GM19397 (cell line): ENCODE results near the gene TMCC1.
"Not testable (repeated sequence)": the region's sequence is repeated elsewhere in the genome, so short reads cannot be mapped to it uniquely, and the experiment has no call there.

Experiments used
- ATAC-seq: cut with Tn5 transposase; IDR thresholded peaks from one replicate; pipeline ENCODE4 v1.9.1; 2021; ENCODE audit warnings: mild to moderate bottlenecking, moderate library complexity; ENCODE audit not compliant: unreplicated experiment

TMCC1 gene

DNA sequence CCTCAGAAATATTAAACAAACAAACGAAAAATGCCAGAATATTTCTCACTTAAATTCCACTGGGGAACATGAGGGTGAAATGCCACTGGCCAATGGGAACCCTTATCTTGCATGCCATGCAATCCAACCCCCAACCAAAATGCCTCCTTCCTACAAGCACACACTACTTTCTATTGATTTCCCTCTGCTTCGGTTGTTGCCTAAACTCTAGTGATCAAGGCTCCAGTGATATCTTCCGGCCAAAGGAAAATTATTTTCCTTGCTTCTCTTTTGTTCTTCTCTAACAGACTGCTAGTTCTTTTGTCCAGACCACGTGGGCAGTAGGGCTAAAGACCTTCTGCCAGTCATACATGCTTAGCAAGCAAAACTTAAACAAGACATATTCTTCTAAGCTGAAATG, 115.7 kb downstream of the TMCC1 start:
- ATAC-seq = no peak

DNA sequence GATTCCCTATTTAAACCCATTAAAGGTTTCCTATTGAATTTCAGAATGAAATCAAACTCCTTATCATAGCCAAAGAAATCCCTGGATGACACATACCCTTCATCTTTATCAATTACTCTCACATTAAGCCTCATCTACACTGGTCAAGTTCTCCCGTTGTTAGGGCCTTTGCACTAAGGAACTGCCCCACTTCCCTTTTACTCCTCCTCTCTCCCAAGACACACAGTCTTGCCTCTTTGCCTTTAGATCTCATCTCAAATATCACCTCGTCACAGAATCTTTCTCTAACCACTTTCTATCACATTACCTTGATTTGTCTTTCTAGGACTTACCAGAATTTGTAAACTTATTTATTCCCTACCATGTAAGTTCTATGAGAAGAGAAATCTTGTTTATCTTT, 117.6 kb downstream of the TMCC1 start:
- ATAC-seq = no peak

DNA sequence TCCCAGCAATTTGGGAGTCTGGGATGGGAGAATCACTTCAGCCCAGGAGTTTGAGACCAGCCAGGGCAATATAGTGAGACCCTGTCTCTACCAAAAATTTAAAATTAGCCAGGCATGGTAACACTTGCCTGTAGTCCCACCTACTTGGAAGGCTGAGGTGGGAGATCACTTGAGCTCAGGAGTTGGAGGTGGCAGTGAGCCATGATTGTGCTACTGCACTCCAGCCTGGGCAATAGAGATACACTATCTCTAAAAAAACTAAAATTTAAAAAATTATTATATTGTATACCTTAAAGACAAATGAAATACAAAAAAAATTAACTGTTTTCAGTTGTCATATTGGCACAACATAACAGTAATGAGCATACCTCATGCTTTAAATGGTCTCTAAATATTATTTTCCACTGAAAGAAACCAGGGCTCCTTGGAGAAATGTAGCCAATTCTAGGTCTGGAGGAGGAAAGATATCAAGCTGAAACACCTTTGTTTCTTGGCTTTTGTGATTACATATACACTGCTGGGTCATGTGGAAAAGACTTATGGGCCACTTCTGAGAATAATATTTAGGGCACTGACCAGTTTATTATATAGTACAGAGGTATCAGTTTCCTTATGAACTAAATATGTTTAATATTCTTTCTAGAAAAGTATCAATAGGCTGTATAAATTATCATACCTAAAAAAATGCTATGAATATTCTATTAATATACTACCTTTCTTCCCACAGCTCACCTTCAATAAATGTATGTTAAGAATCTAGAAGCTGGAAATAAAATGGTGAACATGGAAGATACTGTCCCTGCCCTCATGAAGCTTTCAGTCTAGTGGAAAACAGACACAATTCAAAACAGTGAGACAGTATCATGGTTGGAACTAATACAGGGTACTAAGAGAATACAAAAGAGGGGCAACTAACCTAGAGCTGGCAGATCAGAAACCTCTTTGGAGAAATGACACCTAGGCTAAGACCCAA, 119.5 kb downstream of the TMCC1 start:
- ATAC-seq = no peak

DNA sequence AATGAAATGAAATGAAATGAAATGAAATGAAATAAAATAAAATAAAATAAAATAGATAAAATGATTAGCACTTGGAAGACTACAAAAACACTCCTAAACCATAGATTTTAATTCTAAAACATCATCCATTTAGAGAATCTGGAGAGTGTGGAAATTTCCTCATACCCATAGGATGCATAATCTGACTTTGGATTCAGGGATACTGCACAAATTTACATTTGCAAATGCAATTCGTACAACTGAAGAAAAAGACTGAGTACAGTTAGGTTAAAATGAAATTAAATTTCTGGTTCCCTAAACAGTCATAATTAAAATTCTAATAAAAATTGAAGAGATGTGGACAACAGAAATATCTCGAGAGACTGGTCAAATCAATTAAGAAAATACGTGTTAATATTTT, 122.9 kb downstream of the TMCC1 start:
- no peak for ATAC-seq

DNA sequence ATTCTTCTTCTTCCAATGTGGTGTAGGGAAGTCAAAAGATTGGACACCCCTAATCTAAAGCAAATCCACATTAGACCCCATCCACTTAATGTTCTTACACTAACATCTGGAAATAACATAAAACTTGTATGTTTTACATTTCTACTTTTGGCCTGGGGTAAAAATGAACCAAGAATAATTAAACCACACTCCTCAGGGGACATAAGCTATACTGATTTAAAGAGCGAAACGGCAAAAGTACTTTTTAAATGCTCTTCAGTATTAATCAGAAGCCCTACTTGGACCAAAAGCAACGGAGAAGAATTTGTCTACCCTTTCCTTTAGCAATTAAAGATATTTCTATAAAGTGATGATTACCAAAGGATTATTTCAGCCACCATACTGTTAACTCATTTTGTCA, 123.9 kb downstream of the TMCC1 start:
- no peak for ATAC-seq

DNA sequence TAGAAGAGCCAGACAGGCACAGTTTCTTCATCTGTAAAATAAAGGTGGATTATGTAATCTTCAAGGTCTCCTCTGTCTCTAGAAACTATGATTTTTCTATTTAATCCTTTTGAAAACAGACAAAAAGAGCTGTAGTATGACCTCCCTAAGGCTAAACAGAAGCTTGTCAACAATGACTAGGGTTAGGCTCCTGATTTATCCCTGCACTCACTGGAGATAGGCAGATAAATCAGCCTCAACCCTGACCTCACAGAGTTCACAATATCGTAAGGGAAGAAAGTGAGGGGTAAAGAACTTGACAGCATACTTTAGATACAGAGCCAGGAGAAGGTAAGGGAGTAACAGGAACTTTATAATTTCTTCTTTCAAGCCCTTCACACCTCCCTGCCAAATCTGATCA, 124.8 kb downstream of the TMCC1 start:
- no peak for ATAC-seq

DNA sequence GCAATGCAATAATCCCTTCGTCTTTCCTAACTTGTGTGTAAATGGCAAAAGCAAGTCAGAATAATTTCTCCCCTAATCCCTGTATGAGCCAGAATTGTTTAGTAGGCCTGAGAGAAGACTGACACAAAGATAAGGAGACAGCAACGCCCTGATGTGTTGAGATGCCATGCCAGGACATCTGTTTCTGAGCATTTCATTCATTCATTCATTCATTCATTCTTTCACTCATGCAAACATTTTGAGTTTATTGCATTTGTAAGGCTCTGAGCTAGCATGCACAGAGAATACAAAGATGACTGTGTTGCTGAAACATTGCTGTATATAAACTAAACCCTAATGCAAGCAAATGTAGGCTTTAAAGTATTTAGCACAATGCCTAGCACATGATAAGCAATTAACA, 127.4 kb downstream of the TMCC1 start:
- ATAC-seq = no peak

DNA sequence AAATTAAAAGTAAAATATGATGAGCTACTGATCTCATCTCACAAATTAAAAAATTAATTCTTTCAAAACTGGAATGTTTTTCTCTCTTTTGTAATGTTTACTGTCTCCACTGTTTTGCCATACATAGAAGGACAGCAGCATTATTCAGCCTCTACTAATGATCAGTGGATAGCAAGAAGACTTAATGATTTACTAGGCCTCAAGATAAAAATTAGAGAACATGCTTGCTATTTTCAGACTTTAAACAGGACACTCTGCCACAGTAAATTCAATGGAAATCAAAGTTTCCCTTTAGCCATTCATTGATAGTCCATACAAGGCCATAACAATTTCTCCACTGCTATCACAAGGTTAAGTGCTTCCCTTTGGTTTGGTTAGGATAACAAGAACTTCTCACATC, 129.4 kb downstream of the TMCC1 start:
- ATAC-seq = no peak

DNA sequence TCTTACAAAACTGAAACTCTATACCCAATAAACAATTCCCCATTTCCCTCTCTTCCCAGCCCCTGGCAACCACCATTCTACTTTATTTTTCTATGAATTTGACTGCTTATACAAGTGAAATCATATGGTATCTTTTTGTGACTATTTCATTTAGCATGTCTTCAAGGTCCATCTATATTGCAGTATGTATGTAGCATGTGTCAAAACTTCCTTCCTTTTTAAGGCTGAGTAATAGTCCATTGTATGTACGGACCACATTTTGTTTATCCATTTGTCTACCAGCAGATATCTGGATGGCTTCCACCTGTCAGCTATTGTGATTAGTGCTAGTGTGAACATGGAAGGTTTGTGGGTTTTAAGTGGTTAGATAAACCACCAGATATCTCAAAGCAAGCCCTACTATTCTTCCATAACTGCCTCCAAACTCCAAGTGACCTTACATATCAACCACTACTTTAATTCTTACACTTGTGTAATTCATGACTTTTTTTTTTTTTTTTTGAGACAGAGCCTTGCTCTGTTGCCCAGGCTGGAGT, 134.7 kb downstream of the TMCC1 start:
- ATAC-seq = no peak

DNA sequence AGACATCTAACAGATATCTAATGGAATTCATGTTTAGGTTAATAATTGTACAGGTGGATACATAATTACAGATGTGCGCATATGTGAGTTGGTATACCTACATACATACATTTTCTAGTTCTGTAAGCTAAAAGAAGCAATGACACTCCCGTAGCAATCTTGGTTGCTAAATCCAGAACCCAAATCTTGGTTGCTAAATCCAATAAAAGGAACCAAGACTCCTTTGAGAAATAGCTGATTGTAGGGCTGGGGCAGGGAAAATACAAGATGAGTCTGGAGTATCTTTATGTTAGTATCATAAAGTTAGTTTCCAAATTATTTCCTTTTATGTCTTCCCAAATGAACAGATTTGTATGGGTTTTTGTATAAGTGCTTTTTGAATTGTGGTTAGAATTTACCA, 135.2 kb downstream of the TMCC1 start:
- no peak for ATAC-seq

DNA sequence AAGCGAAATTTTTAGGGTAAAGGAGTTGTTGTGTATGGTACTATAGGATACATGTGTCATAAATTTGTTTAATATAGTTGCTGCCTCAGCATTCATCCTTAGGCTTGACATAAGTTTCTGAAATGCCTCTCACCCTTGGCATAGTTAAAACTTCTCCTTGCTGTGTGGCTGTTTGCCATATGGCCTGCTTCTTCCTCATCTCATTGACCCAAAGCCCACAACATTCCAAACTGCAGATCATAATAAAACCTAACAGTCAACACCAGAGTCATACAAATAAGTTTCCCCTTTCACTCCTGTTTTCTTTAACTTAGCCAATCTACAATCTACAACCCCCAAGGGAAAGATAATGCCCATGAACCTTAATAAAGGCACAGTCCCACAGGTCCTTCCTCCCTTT, 136.6 kb downstream of the TMCC1 start:
- no peak for ATAC-seq

DNA sequence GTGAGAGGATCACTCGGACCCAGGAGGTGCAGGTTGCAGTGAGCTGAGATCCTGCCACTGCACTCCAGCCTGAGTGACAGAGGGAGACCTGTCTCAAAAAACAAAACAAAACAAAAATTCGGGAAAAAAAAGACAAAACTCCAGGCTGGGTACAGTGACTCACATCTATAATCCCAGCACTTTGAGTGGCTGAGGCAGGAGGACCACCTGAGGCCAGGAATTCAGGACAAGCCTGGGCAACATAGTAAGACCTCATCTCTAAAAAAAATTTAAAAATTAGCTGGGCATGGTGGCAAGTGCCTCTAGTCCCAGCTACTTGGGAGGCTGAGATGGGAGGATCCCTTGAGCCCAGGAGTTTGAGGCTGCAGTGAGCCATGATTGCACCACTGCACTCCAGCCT, 142.4 kb downstream of the TMCC1 start:
- ATAC-seq = not testable (repeated sequence)

DNA sequence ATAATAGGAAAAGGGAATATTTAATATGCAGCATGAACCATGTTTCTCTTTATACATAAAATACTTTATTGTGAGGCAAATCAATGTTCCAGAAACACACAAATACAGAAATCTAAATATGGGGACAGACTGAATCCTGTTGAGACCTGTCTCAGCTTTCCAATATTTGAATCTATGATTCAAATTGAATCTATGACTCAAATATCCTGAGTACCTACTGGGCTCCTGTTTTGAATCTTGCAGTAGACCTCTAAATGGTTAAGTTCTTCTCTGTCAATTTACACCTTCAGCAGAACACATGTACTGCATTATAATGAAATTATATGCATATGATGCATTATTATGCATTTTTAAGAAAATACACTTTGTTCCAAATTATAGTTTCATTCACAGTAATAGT, 143.8 kb downstream of the TMCC1 start:
- no peak for ATAC-seq

DNA sequence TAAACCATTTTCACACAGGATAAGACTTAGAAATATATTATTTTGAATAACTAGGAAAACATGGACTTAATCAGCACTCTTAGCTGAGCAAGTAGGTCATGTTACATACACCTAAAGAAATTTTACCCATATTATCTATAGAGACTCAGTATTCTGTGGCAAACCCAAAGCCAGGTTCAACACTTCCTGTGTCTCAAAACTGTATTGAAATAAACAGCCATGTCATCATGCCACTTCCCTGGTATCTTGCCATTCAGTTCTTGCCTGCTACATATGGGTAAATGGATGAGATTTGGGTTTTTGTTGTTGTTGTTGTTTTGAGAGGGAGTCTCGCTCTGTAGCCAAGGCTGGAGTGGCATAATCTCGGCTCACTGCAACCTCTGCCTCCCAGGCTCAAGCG, 145.5 kb downstream of the TMCC1 start:
- ATAC-seq = no peak

DNA sequence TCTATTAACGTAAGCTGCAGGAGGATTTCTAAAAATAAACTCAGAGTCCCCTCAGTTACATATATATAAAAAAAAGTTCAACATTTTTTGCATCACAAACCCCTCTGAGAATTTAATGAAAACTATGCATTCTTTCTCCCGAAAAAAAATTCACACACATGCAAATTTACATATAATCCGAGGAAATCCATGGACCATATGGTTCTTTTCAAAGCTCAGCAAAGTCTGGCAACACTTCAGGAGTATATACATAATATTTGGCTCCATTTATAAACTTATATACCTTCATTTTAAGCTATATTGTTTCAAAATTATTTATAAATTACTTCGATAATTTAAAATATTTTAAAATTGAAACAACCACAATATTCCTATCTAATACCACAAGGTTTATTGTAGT, 146.4 kb downstream of the TMCC1 start:
- no peak for ATAC-seq

DNA sequence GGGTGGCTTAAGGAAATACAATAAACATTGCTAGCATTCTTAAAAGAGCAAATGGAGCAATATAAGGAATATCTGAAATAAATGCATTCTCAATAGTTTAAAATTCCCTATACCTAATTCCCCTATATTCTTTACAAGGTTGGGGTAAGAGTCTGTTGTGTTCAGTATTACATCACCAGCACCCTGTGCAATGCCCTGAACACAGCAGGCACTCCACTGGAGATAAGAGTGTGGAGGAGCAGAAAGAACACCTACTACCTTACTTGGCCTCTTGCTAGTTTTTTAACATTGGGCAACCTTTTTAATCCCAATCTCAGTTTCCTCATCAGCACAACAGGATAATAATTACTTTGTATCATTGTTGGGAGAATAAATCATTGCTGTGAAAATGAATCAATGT, 146.9 kb downstream of the TMCC1 start:
- no peak for ATAC-seq

DNA sequence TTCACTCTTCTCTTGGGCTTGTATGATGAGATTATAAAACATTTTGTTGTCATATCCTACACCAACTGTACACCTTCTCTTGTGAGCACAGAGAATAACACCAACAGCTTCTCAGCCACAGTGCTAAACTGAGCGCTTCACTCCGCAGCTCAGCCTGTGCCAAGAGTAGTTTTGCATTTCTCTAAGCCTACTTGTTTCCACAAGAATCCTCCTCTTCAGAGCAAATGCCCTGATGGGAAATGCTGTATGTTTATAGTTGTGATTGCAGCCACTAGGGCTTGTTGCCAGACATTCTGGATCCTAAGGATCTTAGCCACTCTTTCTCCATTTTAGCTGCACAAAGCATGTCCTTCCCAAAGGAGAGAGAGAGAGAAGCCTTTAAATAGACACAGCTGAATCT, 148.3 kb downstream of the TMCC1 start:
- no peak for ATAC-seq

DNA sequence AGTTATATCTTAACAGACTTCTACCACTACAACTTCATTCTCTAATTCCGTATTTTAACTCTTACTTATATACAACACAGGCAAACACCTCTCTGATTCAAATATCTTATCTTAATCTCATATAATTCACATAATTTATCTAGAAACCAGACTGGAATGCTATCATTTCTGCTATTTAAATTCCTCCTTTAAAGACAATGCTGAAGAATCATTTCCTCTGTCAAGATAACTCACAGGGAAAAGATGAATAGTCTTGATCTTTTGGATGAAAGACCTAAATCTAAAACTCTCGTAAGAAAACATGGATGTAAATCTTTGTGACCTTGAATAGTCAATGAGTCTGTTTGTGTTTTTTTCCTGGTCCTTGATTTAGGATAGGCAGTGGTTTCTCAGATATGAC, 151.7 kb downstream of the TMCC1 start:
- no peak for ATAC-seq

DNA sequence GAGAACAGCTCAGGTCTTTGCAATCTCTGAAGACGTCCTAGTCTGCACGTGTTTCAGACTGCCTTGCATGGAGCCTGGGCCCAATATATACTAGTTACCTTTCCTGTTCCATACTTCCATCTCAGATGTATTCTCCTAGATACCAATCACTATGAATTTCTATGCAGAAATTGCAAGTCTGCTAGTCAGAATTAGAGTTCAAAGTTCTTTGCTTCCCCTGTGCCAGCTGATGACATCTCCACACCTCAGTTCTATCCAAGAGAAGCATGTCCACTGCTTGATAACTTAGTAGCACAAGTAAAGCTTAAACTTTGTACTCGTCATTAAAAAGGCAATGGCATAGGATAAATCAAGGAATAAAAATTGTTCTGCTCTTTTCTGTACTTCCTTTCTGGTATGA, 153.4 kb downstream of the TMCC1 start:
- ATAC-seq = no peak

DNA sequence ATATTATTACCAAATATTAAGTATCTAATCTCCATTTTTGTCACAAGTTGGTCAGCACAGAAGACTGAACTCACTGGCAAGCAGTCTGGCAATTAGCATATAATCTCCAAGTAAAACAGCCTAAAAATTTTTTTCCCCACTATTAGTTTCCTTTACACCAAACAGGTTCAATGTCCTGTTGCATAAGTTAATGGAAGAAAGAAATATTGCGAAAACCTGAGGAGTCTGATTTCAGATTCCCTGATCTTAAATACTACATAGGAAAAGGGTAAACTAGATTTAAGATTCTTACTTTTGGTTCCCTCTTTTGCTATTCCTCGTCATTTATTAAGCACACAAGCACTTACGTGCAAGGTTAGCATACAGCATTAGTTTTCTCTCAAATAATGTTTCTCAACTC, 153.9 kb downstream of the TMCC1 start:
- ATAC-seq = no peak

DNA sequence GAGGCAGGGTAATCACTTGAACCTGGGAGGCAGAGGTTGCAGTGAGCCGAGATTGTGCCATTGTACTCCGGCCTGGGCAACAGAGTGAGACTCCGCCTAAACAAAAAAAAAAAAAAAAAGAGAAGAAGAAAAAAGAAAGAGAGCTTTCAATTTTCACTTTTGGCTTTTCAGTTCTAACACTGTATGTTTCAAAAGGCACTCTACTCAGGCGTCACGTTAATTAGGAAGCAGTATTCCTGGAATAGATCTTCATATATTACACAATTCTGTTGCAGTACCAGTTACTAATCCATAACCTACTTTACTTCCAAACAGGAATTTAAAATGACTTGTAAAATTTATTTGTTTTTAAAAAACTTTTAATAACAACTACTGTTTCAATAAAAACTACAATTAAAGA, 155.3 kb downstream of the TMCC1 start:
- no peak for ATAC-seq

DNA sequence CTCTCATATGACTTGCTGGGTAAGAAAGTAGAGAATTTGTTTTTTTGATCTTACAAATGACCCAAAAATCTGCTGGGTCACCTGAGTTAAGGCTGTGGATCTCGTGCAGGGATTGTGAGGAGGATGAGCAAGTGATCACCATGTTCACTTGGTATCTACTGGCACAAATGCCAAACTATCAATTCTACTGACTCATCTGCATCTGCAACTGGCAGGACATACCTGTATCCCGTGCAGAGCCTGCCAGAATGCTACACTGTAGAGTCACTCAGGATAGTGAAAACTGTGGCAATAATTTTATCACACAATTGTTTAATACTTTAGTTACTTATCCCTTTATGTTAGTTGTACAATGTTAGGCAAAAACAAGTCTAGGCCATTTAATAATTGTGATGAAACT, 157.4 kb downstream of the TMCC1 start:
- ATAC-seq = no peak

DNA sequence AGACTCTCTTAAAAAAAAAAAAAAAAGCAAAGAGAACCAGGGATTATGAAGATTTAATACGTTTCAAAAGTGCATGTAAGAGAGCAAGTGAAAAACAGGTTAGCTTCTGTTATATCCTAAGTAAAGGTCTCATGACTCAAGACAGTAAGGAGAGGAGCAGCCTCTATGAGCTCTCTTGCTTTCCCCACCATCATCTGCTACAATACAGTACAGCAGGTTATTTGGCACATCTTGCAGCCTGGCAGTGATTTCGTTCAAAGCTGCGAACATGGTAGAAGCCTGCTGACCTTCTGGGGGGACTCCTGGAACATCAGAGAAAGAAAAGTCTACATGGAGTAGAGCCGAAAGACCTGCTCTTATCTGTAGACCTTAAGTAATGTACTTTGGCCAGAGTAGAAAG, 157.9 kb downstream of the TMCC1 start:
- no peak for ATAC-seq
